OCI-LY3 (cell line): Measurements from ENCODE around the gene RNF4.
A peak's percentile ranks its signal among the peaks of the same experiment; 100 is the strongest.
"Not testable (repeated sequence)": the region's sequence is repeated elsewhere in the genome, so short reads cannot be mapped to it uniquely, and the experiment has no call there.

Source experiments
- H2AFZ ChIP-seq: fragments of 200-600, 300-600 bp; shearing (Covaris generic); 2 replicates; pipeline ENCODE4 v1.6.0; 2014; ENCODE audit warnings: antibody characterized with exemption, low read depth, low read length
- H3K27ac ChIP-seq: fragments of 200-600, 300-600 bp; sonication (generic); 2 replicates; pipeline ENCODE4 v1.5.1; 2014; ENCODE audit warnings: mild to moderate bottlenecking, low read length, moderate library complexity, mixed read lengths
- H3K27me3 ChIP-seq: fragments of 200-600, 300-600 bp; sonication (generic); 2 replicates; pipeline ENCODE4 v1.6.1; 2014; ENCODE audit warnings: low read depth, low read length, mixed read lengths
- H3K36me3 ChIP-seq: fragments of 200-600, 300-600 bp; sonication (generic); replicated peaks from 2 replicates; pipeline ENCODE3; 2014; ENCODE audit warnings: low read depth, low read length, mixed read lengths
- H3K4me1 ChIP-seq: fragments of 300-600, 200-600 bp; sonication (generic); 2 replicates; pipeline ENCODE4 v1.6.1; 2014; ENCODE audit warnings: low read length, mixed read lengths
- H3K4me2 ChIP-seq: fragments of 200-600, 300-600 bp; sonication (generic); 2 replicates; pipeline ENCODE4 v1.6.1; 2014; ENCODE audit warnings: low read length, mixed read lengths
- H3K4me3 ChIP-seq: fragments of 300-600, 200-600 bp; sonication (generic); 2 replicates; pipeline ENCODE4 v1.5.1; 2014; ENCODE audit warnings: antibody characterized with exemption, mild to moderate bottlenecking, low read length, moderate library complexity
- H3K79me2 ChIP-seq: fragments of 300-600, 200-600 bp; shearing (Covaris generic); 2 replicates; pipeline ENCODE4 v1.6.1; 2014; ENCODE audit warnings: mild to moderate bottlenecking, low read length, mixed read lengths
- H3K9ac ChIP-seq: fragments of 300-600, 200-600 bp; shearing (Covaris generic); 2 replicates; pipeline ENCODE4 v1.6.0; 2014; ENCODE audit warnings: mild to moderate bottlenecking, low read length, moderate library complexity
- H3K9me3 ChIP-seq: fragments of 200-600, 300-600 bp; shearing (Covaris generic); 2 replicates; pipeline ENCODE4 v1.6.1; 2014; ENCODE audit warnings: low read length, mixed read lengths; ENCODE audit not compliant: insufficient read depth
- H4K20me1 ChIP-seq: fragments of 200-600, 300-600 bp; sonication (generic); 2 replicates; pipeline ENCODE4 v1.6.1; 2016; ENCODE audit warnings: low read length, mixed read lengths; ENCODE audit not compliant: insufficient read depth
- CTCF ChIP-seq: fragments of 200-600, 300-600 bp; sonication (generic); IDR thresholded peaks from 2 replicates; pipeline ENCODE4 v1.5.1; 2014; ENCODE audit warnings: antibody characterized with exemption, low read length, low read depth
- EZH2phosphoT487 ChIP-seq: fragments of 200-600 bp; shearing (Covaris generic); IDR thresholded peaks from 2 replicates; pipeline ENCODE4 v1.6.1; 2018; ENCODE audit warnings: antibody characterized with exemption, mixed run types, low read depth

The RNF4 gene

GRCh38 chr4:2537011-2537830 lies 68.3 kb downstream of the RNF4 start:
- Histone ChIP-seq H3K4me1 (peaks cover 11% of the 10 kb centered on the region), H3K79me2 (peaks cover 55% of the 10 kb centered on the region), H4K20me1 (peaks cover 24% of the 10 kb centered on the region), H2AFZ (no peak overlapping the region; the same call in 1 of the 2 replicates), H3K9ac (peak overlapping the region; percentile 83), H3K27me3 (no peaks in the 10 kb centered on the region), H3K27ac (peak overlapping the region; percentile 51), H3K4me3 (peak overlapping the region; percentile 99), H3K4me2 (peak overlapping the region; percentile 80), H3K36me3 (peaks cover 4% of the 10 kb centered on the region), H3K9me3 (no peaks in the 10 kb centered on the region)
- TF ChIP-seq EZH2phosphoT487 (no peak), CTCF (no peak)

GRCh38 chr4:2543580-2544191 lies 74.8 kb downstream of the RNF4 start:
- H3K4me1 ChIP-seq, H3K9me3 ChIP-seq, H3K36me3 ChIP-seq, H3K9ac ChIP-seq, H3K27me3 ChIP-seq, H3K4me3 ChIP-seq, H3K4me2 ChIP-seq, H2AFZ ChIP-seq, H3K27ac ChIP-seq: not testable (repeated sequence)
- Histone ChIP-seq H3K79me2 (peaks cover 100% of the 10 kb centered on the region), H4K20me1 (peaks cover 51% of the 10 kb centered on the region)

- Histone ChIP-seq H3K79me2 (peaks cover 98% of the 10 kb centered on the region), H3K9ac (no peak overlapping the region)
These were observed 76.6 kb downstream of the RNF4 start for GRCh38 chr4:2545321-2546013.

DNA sequence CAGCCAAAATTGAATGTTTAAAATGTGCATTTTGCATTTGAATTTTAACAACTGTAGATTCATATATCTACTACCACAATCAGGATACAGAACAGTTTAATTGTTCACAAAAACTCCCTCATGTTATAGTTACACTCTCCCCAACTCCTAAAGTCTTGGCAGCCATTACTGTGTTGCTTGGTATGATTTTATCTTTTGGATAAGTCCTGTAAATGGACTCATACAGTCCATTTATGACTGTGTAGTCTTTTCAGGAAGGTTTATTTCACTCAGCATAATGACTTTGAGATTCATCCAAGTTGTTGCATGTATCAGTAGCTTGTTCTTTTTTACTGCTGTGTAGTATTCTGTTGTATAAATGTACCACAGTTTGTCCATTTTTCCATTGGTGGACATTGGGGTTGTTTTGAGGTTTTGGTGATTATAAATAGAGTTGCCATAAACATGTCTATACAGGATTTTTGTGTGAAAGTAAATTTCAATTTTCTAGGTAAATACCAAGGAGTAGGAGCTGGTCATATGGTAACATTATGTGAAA lies 77.4 kb downstream of the RNF4 start:
- no peak for TF ChIP-seq CTCF
- TF ChIP-seq EZH2phosphoT487, result no peak
- no peaks in the 10 kb centered on the region for H3K4me1 ChIP-seq
- H3K4me3 ChIP-seq, result no peak overlapping the region
- H4K20me1 ChIP-seq, result peaks cover 56% of the 10 kb centered on the region
- H3K27me3 ChIP-seq, result no peaks in the 10 kb centered on the region
- H2AFZ ChIP-seq, result no peak overlapping the region
- H3K27ac ChIP-seq, result no peak overlapping the region
- no peaks in the 10 kb centered on the region for H3K9me3 ChIP-seq
- H3K79me2 ChIP-seq, result peaks cover 98% of the 10 kb centered on the region
- H3K36me3 ChIP-seq, result peaks cover 2% of the 10 kb centered on the region
- no peak overlapping the region for H3K4me2 ChIP-seq
- no peak overlapping the region for H3K9ac ChIP-seq

More at GRCh38 chr4:2545321-2546013, 76.6 kb downstream of the RNF4 start:
- Histone ChIP-seq H3K9me3 (no peaks in the 10 kb centered on the region), H3K27ac (no peak overlapping the region), H3K27me3 (no peaks in the 10 kb centered on the region), H2AFZ (no peak overlapping the region), H3K4me1 (no peaks in the 10 kb centered on the region), H3K4me3 (no peak overlapping the region), H4K20me1 (peaks cover 50% of the 10 kb centered on the region), H3K4me2 (no peak overlapping the region), H3K36me3 (peaks cover 2% of the 10 kb centered on the region)
- no peak for TF ChIP-seq EZH2phosphoT487
- no peak for TF ChIP-seq CTCF

GRCh38 chr4:2546961-2547691 lies 78.2 kb downstream of the RNF4 start:
- not testable (repeated sequence) for H2AFZ ChIP-seq, H3K36me3 ChIP-seq, H3K27me3 ChIP-seq, H3K4me2 ChIP-seq, H3K4me1 ChIP-seq, H3K27ac ChIP-seq, H3K9me3 ChIP-seq, H3K9ac ChIP-seq, H3K4me3 ChIP-seq
- Histone ChIP-seq H4K20me1 (peaks cover 57% of the 10 kb centered on the region), H3K79me2 (peaks cover 98% of the 10 kb centered on the region)
